Panc1 (cell line): ENCODE results near the gene DCTN2. TPM values are rescaled to one million over a fixed set of nuclear protein-coding genes. Genes with fewer than 3 reads are reported as not detected.

Source experiments
- ATAC-seq: fragments of 200-7000 bp; cut with Tn5 transposase; 2 replicates; pipeline ENCODE4 v1.9.1; 2020; ENCODE audit warnings: mild to moderate bottlenecking, moderate library complexity
- BruUV-seq: library from RNA; stranded (reverse); fragments of 400-500 nt; replicated peaks from 2 replicates; lab custom pipeline; 2021; lab: Mats Ljungman, UMichigan
- CTCF ChIA-PET: fragments of 300-600 bp; sonication (Branson Sonifier 250); formaldehyde crosslinking; loops from one replicate; lab custom pipeline; 2022; ENCODE audit warnings: antibody characterized with exemption; lab: Charles Lee
- POLR2A ChIA-PET: fragments of 300-600 bp; sonication (Branson Sonifier 250); formaldehyde crosslinking; loops from one replicate; lab custom pipeline; 2022; ENCODE audit warnings: antibody characterized with exemption; lab: Charles Lee
- DNase-seq: peaks from one replicate; pipeline ENCODE4 v3.0.0-alpha.2; 2010; ENCODE audit warnings: low read depth, low spot score
- H3K27ac ChIP-seq: 2 replicates; pipeline ENCODE4 v1.5.1; 2011; ENCODE audit warnings: mild to moderate bottlenecking, low read length, inconsistent platforms
- H3K27me3 ChIP-seq: fragments of 200-500 bp; sonication (Bioruptor generic); 2 replicates; pipeline ENCODE4 v1.6.0; 2014; ENCODE audit warnings: low read length, inconsistent platforms; ENCODE audit not compliant: control insufficient read depth, insufficient read depth
- H3K36me3 ChIP-seq: fragments of 200-500 bp; sonication (Bioruptor generic); 2 replicates; pipeline ENCODE4 v1.5.1; 2014; ENCODE audit warnings: inconsistent platforms, mild to moderate bottlenecking, low read length, moderate library complexity; ENCODE audit not compliant: control insufficient read depth, insufficient read depth
- H3K4me1 ChIP-seq: 2 replicates; pipeline ENCODE4 v1.5.1; 2011; ENCODE audit warnings: inconsistent platforms, mild to moderate bottlenecking, low read length, moderate library complexity; ENCODE audit not compliant: control insufficient read depth, insufficient read depth
- H3K4me3 ChIP-seq, 2 experiments: 2 replicates each; pipeline ENCODE4 v1.5.1; 2011 to 2012; ENCODE audit warnings: low read depth in 2 of 2, low read length in 2 of 2, mild to moderate bottlenecking in 2 of 2, inconsistent platforms in 1 of 2, moderate library complexity in 1 of 2
- H3K9me3 ChIP-seq: fragments of 200-500 bp; sonication (Bioruptor generic); 2 replicates; pipeline ENCODE4 v1.5.1; 2014; ENCODE audit warnings: low read depth, mild to moderate bottlenecking, inconsistent platforms, low read length, moderate library complexity; ENCODE audit not compliant: control insufficient read depth, insufficient read depth
- POLR2AphosphoS5 ChIP-seq: IDR thresholded peaks from 2 replicates; pipeline ENCODE4 v1.6.1; 2012; ENCODE audit warnings: mild to moderate bottlenecking, low read depth, low read length, moderate library complexity
- SIN3A ChIP-seq: IDR thresholded peaks from 2 replicates; pipeline ENCODE4 v1.6.1; 2012; ENCODE audit warnings: low read depth, mild to moderate bottlenecking, low read length, moderate library complexity, borderline replicate concordance; ENCODE audit not compliant: insufficient read depth
- TCF7L2 ChIP-seq: IDR thresholded peaks from 2 replicates; pipeline ENCODE4 v1.6.1; 2011; ENCODE audit warnings: mild to moderate bottlenecking, low read depth, low read length, inconsistent platforms
- in situ Hi-C: cut with HindIII; loops from 2 replicates; pipeline ENCODE4 v1.10.0; 2016; ENCODE audit warnings: low sequenced_read_pairs, low pct_unique_long_range_greater_than_20kb
- intact Hi-C: fragments of 100-400 bp; cut with micrococcal nuclease; formaldehyde crosslinking; loops from one replicate; pipeline ENCODE4 v1.10.0; 2022; ENCODE audit not compliant: unreplicated experiment
- total RNA-seq: library from RNA; stranded (reverse); gene quantifications from one replicate; pipeline ENCODE4 v1.2.1, GENCODE V29; 2021; ENCODE audit not compliant: unreplicated experiment
- TF ChIP-seq, protein P1 (sequence below): fragments of 450-650 bp; IDR thresholded peaks from 2 replicates; pipeline ENCODE4 v1.5.1; 2017; ENCODE audit warnings: mild to moderate bottlenecking
- TF ChIP-seq, protein P2 (sequence below), 2 experiments: IDR thresholded peaks; 2 replicates each; pipeline ENCODE4 v1.6.1; 2011 to 2012; ENCODE audit warnings: low read depth in 2 of 2, control low read depth in 1 of 2, low read length in 1 of 2, mild to moderate bottlenecking in 1 of 2, moderate library complexity in 1 of 2; ENCODE audit not compliant: insufficient read depth in 1 of 2

The DCTN2 gene
- total RNA-seq, 1 experiment from 2014 or later = 97.6 TPM

DNA sequence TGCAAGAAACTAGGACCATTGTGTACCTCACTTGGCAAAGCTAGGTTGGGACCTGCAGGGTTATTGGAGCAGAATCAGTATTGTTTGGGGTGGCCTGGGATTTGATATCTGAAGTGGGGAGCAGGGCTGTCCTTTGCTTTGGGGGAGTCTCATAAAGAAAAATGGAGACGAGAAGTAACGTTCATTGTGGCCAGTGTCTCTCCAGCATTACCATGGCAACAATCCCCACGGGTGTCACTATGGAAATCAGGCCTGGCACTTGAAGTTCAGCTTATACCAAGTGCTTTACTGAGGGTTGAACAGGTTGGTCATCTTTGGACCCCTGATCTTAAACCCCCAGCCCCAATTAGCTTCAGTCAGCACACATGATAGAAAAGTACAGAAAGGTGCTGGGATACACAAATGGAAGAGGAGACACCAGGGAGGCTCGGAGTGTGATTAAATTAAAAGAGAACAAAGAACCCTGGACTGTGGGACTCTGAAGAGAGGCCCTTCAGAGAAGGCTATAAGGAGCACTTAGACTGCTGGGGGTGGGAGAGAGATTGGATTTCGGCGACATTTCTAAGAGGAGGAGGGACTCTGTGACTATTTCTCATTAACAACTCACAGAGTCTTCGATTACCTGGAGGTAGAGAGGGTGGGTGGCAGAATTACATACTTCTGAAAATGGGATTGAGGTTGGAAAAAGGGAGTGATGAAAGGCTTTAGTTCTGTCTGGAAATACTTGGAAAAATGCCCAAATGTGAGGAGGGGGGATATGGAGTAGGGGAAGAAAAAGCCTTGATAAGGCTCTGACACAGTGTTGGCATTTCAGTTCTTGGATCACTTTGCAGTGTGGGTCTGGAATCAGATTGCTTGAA, 6.6 kb upstream of the DCTN2 start:
- TF ChIP-seq, protein P1, sequence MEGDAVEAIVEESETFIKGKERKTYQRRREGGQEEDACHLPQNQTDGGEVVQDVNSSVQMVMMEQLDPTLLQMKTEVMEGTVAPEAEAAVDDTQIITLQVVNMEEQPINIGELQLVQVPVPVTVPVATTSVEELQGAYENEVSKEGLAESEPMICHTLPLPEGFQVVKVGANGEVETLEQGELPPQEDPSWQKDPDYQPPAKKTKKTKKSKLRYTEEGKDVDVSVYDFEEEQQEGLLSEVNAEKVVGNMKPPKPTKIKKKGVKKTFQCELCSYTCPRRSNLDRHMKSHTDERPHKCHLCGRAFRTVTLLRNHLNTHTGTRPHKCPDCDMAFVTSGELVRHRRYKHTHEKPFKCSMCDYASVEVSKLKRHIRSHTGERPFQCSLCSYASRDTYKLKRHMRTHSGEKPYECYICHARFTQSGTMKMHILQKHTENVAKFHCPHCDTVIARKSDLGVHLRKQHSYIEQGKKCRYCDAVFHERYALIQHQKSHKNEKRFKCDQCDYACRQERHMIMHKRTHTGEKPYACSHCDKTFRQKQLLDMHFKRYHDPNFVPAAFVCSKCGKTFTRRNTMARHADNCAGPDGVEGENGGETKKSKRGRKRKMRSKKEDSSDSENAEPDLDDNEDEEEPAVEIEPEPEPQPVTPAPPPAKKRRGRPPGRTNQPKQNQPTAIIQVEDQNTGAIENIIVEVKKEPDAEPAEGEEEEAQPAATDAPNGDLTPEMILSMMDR = no peak
- TF ChIP-seq TCF7L2 = no peak
- TF ChIP-seq SIN3A = no peak
- ChIA-PET POLR2A (interaction anchor here (0.6 kb wide), 1 partner anchor 29 kb away, joined by 3 read pairs; no protein-coding TSS in a partner anchor), CTCF (no interaction called here)
- Histone ChIP-seq H3K27ac (no peak overlapping the region), H3K27me3 (no peaks in the 10 kb centered on the region), H3K4me3 (no peak overlapping the region), H3K4me1 (no peaks in the 10 kb centered on the region), H3K36me3 (no peaks in the 10 kb centered on the region), H3K9me3 (no peaks in the 10 kb centered on the region)
- no peak for ATAC-seq
- DNase-seq = no peak
- in situ Hi-C loops = no loop called here
- intact Hi-C loops = no loop called here
- no TSS peak for BruUV-seq

DNA sequence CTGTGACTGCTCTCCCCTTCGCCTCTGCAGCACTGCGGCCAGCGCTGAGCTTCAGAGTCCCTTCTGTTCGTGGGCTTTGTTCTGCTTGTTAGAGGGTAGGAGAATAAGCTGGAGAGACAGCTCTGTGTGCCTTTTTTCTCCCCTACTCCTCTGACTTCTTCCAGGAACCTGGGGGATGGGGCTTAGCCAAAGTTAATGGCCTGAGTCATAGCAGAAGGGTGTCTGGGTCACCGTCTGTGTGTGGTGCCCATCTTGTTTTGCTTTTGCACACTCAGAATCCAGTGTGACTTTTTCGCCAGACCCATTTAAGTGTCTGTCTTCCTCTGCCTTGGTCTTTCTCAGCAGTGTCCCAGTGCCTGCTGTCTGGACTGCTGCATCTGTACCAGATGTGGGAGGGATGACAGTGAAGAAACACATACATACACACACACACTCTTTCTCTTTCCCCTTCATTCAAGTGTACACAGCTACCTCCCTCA, 5.9 kb upstream of the DCTN2 start:
- no peak for ATAC-seq

More for the DNA sequence above, 5.9 kb upstream of the DCTN2 start:
- in situ Hi-C loops (no loop called here), intact Hi-C loops (no loop called here)
- Histone ChIP-seq H3K9me3 (no peaks in the 10 kb centered on the region), H3K27ac (no peak overlapping the region), H3K36me3 (no peaks in the 10 kb centered on the region), H3K27me3 (no peaks in the 10 kb centered on the region), H3K4me1 (no peaks in the 10 kb centered on the region), H3K4me3 (no peak overlapping the region)
- ChIA-PET CTCF (no interaction called here), POLR2A (no interaction called here)
- BruUV-seq = no TSS peak
- no peak for DNase-seq
- no peak for TF ChIP-seq POLR2AphosphoS5
- TF ChIP-seq SIN3A = no peak
- TF ChIP-seq TCF7L2 = no peak
- TF ChIP-seq, protein P2, sequence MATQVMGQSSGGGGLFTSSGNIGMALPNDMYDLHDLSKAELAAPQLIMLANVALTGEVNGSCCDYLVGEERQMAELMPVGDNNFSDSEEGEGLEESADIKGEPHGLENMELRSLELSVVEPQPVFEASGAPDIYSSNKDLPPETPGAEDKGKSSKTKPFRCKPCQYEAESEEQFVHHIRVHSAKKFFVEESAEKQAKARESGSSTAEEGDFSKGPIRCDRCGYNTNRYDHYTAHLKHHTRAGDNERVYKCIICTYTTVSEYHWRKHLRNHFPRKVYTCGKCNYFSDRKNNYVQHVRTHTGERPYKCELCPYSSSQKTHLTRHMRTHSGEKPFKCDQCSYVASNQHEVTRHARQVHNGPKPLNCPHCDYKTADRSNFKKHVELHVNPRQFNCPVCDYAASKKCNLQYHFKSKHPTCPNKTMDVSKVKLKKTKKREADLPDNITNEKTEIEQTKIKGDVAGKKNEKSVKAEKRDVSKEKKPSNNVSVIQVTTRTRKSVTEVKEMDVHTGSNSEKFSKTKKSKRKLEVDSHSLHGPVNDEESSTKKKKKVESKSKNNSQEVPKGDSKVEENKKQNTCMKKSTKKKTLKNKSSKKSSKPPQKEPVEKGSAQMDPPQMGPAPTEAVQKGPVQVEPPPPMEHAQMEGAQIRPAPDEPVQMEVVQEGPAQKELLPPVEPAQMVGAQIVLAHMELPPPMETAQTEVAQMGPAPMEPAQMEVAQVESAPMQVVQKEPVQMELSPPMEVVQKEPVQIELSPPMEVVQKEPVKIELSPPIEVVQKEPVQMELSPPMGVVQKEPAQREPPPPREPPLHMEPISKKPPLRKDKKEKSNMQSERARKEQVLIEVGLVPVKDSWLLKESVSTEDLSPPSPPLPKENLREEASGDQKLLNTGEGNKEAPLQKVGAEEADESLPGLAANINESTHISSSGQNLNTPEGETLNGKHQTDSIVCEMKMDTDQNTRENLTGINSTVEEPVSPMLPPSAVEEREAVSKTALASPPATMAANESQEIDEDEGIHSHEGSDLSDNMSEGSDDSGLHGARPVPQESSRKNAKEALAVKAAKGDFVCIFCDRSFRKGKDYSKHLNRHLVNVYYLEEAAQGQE (IDR thresholded peaks at IDR 0.05; ENCODE audit: insufficient read depth in 1 of 2, low read depth in 2 of 2, low read length in 1 of 2) = no peak
- TF ChIP-seq, protein P1 = no peak
